GM12878 (cell line): ENCODE measurements around the gene C2orf92. TPM values are rescaled to one million over a fixed set of nuclear protein-coding genes. Genes with fewer than 3 reads are reported as not detected.

Experiments used
- ATAC-seq: fragments of 200-7000 bp; cut with Tn5 transposase; 3 replicates; pipeline ENCODE4 v1.9.1; 2020; ENCODE audit warnings: mild to moderate bottlenecking, moderate library complexity
- BruUV-seq: library from RNA; stranded (reverse); fragments of 400-500 nt; replicated peaks from 2 replicates; lab custom pipeline; 2021; lab: Mats Ljungman, UMichigan
- CTCF ChIA-PET: fragments of 300-600 bp; sonication (Branson Sonifier 250); formaldehyde crosslinking; extraction: SDS; loops from one replicate; lab custom pipeline; 2021; ENCODE audit warnings: inconsistent platforms; lab: Yijun Ruan, JAX
- POLR2A ChIA-PET: fragments of 350-600 bp; formaldehyde crosslinking; extraction: SDS; loops from one replicate; lab custom pipeline; 2021; ENCODE audit warnings: inconsistent platforms; lab: Charles Lee
- RAD21 ChIA-PET: fragments of 300-600 bp; sonication (Branson Sonifier 250); formaldehyde crosslinking; loops from one replicate; lab custom pipeline; 2023; ENCODE audit warnings: antibody characterized with exemption; ENCODE audit not compliant: unreplicated experiment; lab: Charles Lee
- SMC1A ChIA-PET: fragments of 300-600 bp; sonication (Branson Sonifier 250); formaldehyde crosslinking; loops from one replicate; lab custom pipeline; 2023; ENCODE audit not compliant: unreplicated experiment, uncharacterized antibody; lab: Charles Lee
- DNase-seq: peaks from one replicate; pipeline ENCODE4 v3.0.0-alpha.2; 2011; ENCODE audit warnings: low read depth, low spot score
- FAIRE-seq: peaks from 3 replicates; lab custom pipeline; 2011; peaks lifted over from hg19 to GRCh38; lab: Jason Lieb, UNC
- H2AFZ ChIP-seq: 2 replicates; pipeline ENCODE4 v1.6.0; 2011; ENCODE audit warnings: low read depth, low read length, control low read depth; ENCODE audit not compliant: control insufficient read depth
- H3K27ac ChIP-seq: 2 replicates; pipeline ENCODE4 v1.5.1; 2011; ENCODE audit warnings: control low read depth; ENCODE audit not compliant: control insufficient read depth, insufficient read depth
- H3K27me3 ChIP-seq, 2 experiments: replicated peaks in 1 of 2; 2 replicates each; pipeline versions ENCODE4 v1.6.0 to v1.6.1; 2011; ENCODE audit warnings: low read length in 1 of 2; ENCODE audit not compliant: control insufficient read depth in 2 of 2, insufficient read depth in 2 of 2
- H3K36me3 ChIP-seq, 2 experiments: 2 replicates each; pipeline ENCODE4 v1.5.1; 2011; ENCODE audit warnings: low read length in 1 of 2; ENCODE audit not compliant: control insufficient read depth in 2 of 2, insufficient read depth in 2 of 2
- H3K4me1 ChIP-seq: 2 replicates; pipeline ENCODE4 v1.6.1; 2011; ENCODE audit warnings: mild to moderate bottlenecking, low read length, moderate library complexity, mixed read lengths; ENCODE audit not compliant: control insufficient read depth, insufficient read depth
- H3K4me2 ChIP-seq: 2 replicates; pipeline ENCODE4 v1.6.0; 2011; ENCODE audit warnings: control low read depth; ENCODE audit not compliant: control insufficient read depth, insufficient read depth
- H3K4me3 ChIP-seq: fragments of 200-600 bp; sonication (generic); 2 replicates; pipeline ENCODE4 v1.5.1; 2016
- H3K79me2 ChIP-seq: 2 replicates; pipeline ENCODE4 v1.6.0; 2011; ENCODE audit warnings: low read length; ENCODE audit not compliant: control insufficient read depth, insufficient read depth
- H3K9ac ChIP-seq: 2 replicates; pipeline ENCODE4 v1.8.0; 2011; ENCODE audit warnings: low read length, control low read depth, mixed read lengths; ENCODE audit not compliant: control insufficient read depth, insufficient read depth
- H3K9me3 ChIP-seq: replicated peaks from 3 replicates; pipeline ENCODE4 v1.5.1; 2011; ENCODE audit warnings: mild to moderate bottlenecking, low read length; ENCODE audit not compliant: control insufficient read depth, insufficient read depth
- H4K20me1 ChIP-seq: 2 replicates; pipeline ENCODE4 v1.6.0; 2011; ENCODE audit not compliant: control insufficient read depth, insufficient read depth
- BACH1 ChIP-seq: fragments of 450-650 bp; IDR thresholded peaks from 2 replicates; pipeline ENCODE4 v1.6.1; 2017; ENCODE audit warnings: mild to moderate bottlenecking, borderline replicate concordance
- IKZF1 ChIP-seq: fragments of 450-650 bp; conservative IDR thresholded peaks from 2 replicates; pipeline ENCODE4 v1.6.1; 2017; ENCODE audit warnings: antibody characterized with exemption, mild to moderate bottlenecking
- RELA ChIP-seq: fragments of 450-650 bp; IDR thresholded peaks from 2 replicates; pipeline ENCODE4 v1.8.0; 2014; ENCODE audit warnings: borderline replicate concordance; ENCODE audit not compliant: partially characterized antibody
- SKIL ChIP-seq: fragments of 450-650 bp; IDR thresholded peaks from 2 replicates; pipeline ENCODE4 v1.6.1; 2017; ENCODE audit warnings: mild to moderate bottlenecking, low read depth, inconsistent platforms; ENCODE audit not compliant: poor library complexity, severe bottlenecking
- SMAD1 ChIP-seq: fragments of 450-650 bp; IDR thresholded peaks from 2 replicates; pipeline ENCODE4 v1.6.1; 2018; ENCODE audit warnings: mild to moderate bottlenecking, low read depth; ENCODE audit not compliant: partially characterized antibody
- ZBTB33 ChIP-seq: fragments of 450-650 bp; IDR thresholded peaks from 2 replicates; pipeline ENCODE4 v1.6.1; 2017; ENCODE audit warnings: mild to moderate bottlenecking
- ZNF622 ChIP-seq: fragments of 450-650 bp; IDR thresholded peaks from 2 replicates; pipeline ENCODE4 v1.6.1; 2017; ENCODE audit warnings: mild to moderate bottlenecking, inconsistent platforms
- WGBS: methylation state at CpG from one replicate; pipeline ENCODE4 v1.1.6; 2016; ENCODE audit warnings: low lambda C conversion rate; ENCODE audit not compliant: insufficient replicate concordance, insufficient coverage; ENCODE audit errors: missing lambda C conversion rate; 5-methylcytosine and 5-hydroxymethylcytosine counted together
- in situ Hi-C: fragments of 300-500 bp; cut with MboI; formaldehyde crosslinking; loops from 9 replicates; pipeline ENCODE4 v1.14.3; 2018; ENCODE audit warnings: mixed read lengths
- intact Hi-C: fragments of 100-400 bp; cut with micrococcal nuclease; formaldehyde crosslinking; loops from one replicate; pipeline ENCODE4 v1.14.2; 2022; ENCODE audit not compliant: unreplicated experiment
- polyA plus RNA-seq, 11 experiments: library from polyadenylated mRNA; depleted of rRNA in 4 of 11; unstranded in 6 of 11; stranded (reverse) in 5 of 11; fragments of >200 nt; fragmentation: Nextera tagmentation in 4 of 11; fragmentation: Illumina TruSeq in 1 of 11; extraction: Ambion mirVana in 4 of 11; extraction: Trizol in 1 of 11; gene quantifications; 1 replicate in 1 of 11; 2 replicates in 10 of 11; pipeline versions ENCODE4 v1.2.1 to v1.2.3, GENCODE V29; 2011 to 2016; ENCODE audit warnings: inconsistent platforms in 2 of 11, missing spikeins in 2 of 11, low read depth in 1 of 11
- total RNA-seq, 4 experiments: library from RNA; depleted of rRNA in 3 of 4; stranded (reverse); fragments of >200 nt in 3 of 4; fragmentation: Illumina TruSeq in 1 of 4; extraction: Trizol in 1 of 4; gene quantifications; 2 replicates each; pipeline versions ENCODE4 v1.2.1 to v1.2.3, GENCODE V29; 2013 to 2021

The C2orf92 gene
- total and polyA plus RNA-seq, 10 of the 15 experiments (the other 5 are each of a cell fraction or from before 2014, with no cell fraction given) = 0.40 to 10.1 (median 3.7) TPM

- no peak for FAIRE-seq
- no peak overlapping the region for H3K4me2 ChIP-seq
- H2AFZ ChIP-seq = no peak overlapping the region
- intact Hi-C loops (no loop called here), in situ Hi-C loops (no loop called here)
- peaks cover 6 to 8% of the 10 kb centered on the region in 2 experiments; a peak in 3 of 4 replicates for H3K36me3 ChIP-seq
- no peaks in the 10 kb centered on the region for H3K4me1 ChIP-seq
- peaks cover 7% of the 10 kb centered on the region for H3K79me2 ChIP-seq
- H3K9ac ChIP-seq = no peak overlapping the region
- no peak overlapping the region for H3K27ac ChIP-seq
- no peak for DNase-seq
- ChIA-PET POLR2A (no interaction called here), RAD21 (no interaction called here), SMC1A (no interaction called here), CTCF (interaction anchor here (0.6 to 2.2 kb wide), 2 partner anchors 48 to 66 kb away, joined by 3 to 4 read pairs; no protein-coding TSS in a partner anchor)
- no peaks in the 10 kb centered on the region; the same call in 2 of the 3 replicates for H3K9me3 ChIP-seq
- no peak overlapping the region for H3K4me3 ChIP-seq
- ATAC-seq = no peak
- WGBS = 98% methylated on average over 7 of the region's 7 CpGs
- no peaks in the 10 kb centered on the region for H3K27me3 ChIP-seq
- no peaks in the 10 kb centered on the region for H4K20me1 ChIP-seq
- TF ChIP-seq SMAD1 (no peak), ZNF622 (no peak), IKZF1 (no peak), RELA (no peak), ZBTB33 (no peak), BACH1 (no peak), SKIL (no peak)
- BruUV-seq = no TSS peak
These were observed 13.3 kb upstream of the C2orf92 start for GRCh38 chr2:97656129-97656755.
